Erythroblast (primary cell): Measurements from ENCODE around the gene BBS4.

ENCODE experiments used
- DNase-seq, 2 experiments: peaks; one replicate each; lab custom pipeline; 2025; lab: John Stamatoyannopoulos, UW
- GATA1 ChIP-seq: IDR thresholded peaks from 2 replicates; pipeline ENCODE4 v1.6.1; 2011; ENCODE audit warnings: low read depth, mild to moderate bottlenecking, control low read depth, low read length, moderate library complexity
- POLR2A ChIP-seq: IDR thresholded peaks from 2 replicates; pipeline ENCODE4 v1.6.1; 2011; ENCODE audit warnings: mild to moderate bottlenecking, low read length

The BBS4 gene

GRCh38 chr15:72766025-72766424, 80.0 kb downstream of the BBS4 start:
- DNase-seq, result no peak
- TF ChIP-seq GATA1 (no peak), POLR2A (no peak)

- no peak for DNase-seq
- TF ChIP-seq POLR2A (no peak), GATA1 (no peak)
These were observed 80.8 kb downstream of the BBS4 start for GRCh38 chr15:72766780-72767179.

GRCh38 chr15:72770673-72771328, 84.8 kb downstream of the BBS4 start:
- TF ChIP-seq POLR2A (no peak), GATA1 (no peak)
- DNase-seq, result no peak

GRCh38 chr15:72771329-72771725, 85.3 kb downstream of the BBS4 start:
- DNase-seq, result no peak

GRCh38 chr15:72774696-72775383, 88.8 kb downstream of the BBS4 start:
- TF ChIP-seq POLR2A (no peak), GATA1 (no peak)
- DNase-seq, result no peak

More at GRCh38 chr15:72771329-72771725, 85.3 kb downstream of the BBS4 start:
- TF ChIP-seq POLR2A (no peak), GATA1 (no peak)

GRCh38 chr15:72778796-72779195, 92.8 kb downstream of the BBS4 start:
- TF ChIP-seq GATA1 (no peak), POLR2A (no peak)
- DNase-seq, result no peak

GRCh38 chr15:72781631-72782030, 95.6 kb downstream of the BBS4 start:
- no peak for DNase-seq
- no peak for TF ChIP-seq GATA1
- TF ChIP-seq POLR2A, result no peak

- TF ChIP-seq GATA1 (no peak), POLR2A (no peak)
- peak; percentile 63 to 69 for DNase-seq
These were observed 96.4 kb downstream of the BBS4 start for GRCh38 chr15:72782274-72783003.

- TF ChIP-seq GATA1 (no peak), POLR2A (no peak)
- DNase-seq, result peak in 1 of 2 experiments; percentile 70
These were observed 97.1 kb downstream of the BBS4 start for GRCh38 chr15:72783004-72783639.

- peak; percentile 93 to 97 for DNase-seq
- TF ChIP-seq POLR2A (peak; percentile 96), GATA1 (no peak)
These were observed 97.8 kb downstream of the BBS4 start, which contains the start of gene ADPGK for GRCh38 chr15:72783640-72784455. ADPGK (minus strand) TSS chr15:72783758; CDS start chr15:72783691, 67 bp downstream.

- peak in 1 of 2 experiments; percentile 32 for DNase-seq
- TF ChIP-seq GATA1 (no peak), POLR2A (no peak)
These were observed 98.5 kb downstream of the BBS4 start for GRCh38 chr15:72784456-72784876.

GRCh38 chr15:72785432-72785831, 99.4 kb downstream of the BBS4 start:
- peak in 1 of 2 experiments; percentile 5 for DNase-seq
- TF ChIP-seq POLR2A (no peak), GATA1 (no peak)
